Chondrocyte (in vitro differentiated cells): ENCODE results near the gene TOX4. TPM values are rescaled to one million over a fixed set of nuclear protein-coding genes. Genes with fewer than 3 reads are reported as not detected.
"Not testable (repeated sequence)": the region's sequence is repeated elsewhere in the genome, so short reads cannot be mapped to it uniquely, and the experiment has no call there.

ENCODE experiments used
- DNase-seq: peaks from one replicate; pipeline ENCODE4 v3.0.0; 2021; ENCODE audit warnings: mixed read lengths, low spot score
- H3K27ac Mint-ChIP-seq: one replicate; pipeline ENCODE4 v1.8.0; 2021; ENCODE audit warnings: mild to moderate bottlenecking, moderate library complexity, mixed read lengths; ENCODE audit not compliant: unreplicated experiment
- H3K27me3 Mint-ChIP-seq: 2 replicates; pipeline ENCODE4 v1.8.0; 2021; ENCODE audit warnings: low read depth, mixed read lengths
- H3K36me3 Mint-ChIP-seq: 2 replicates; pipeline ENCODE4 v1.8.0; 2021; ENCODE audit warnings: low read depth, mixed read lengths
- H3K4me1 Mint-ChIP-seq: 2 replicates; pipeline ENCODE4 v1.8.0; 2021; ENCODE audit warnings: low read depth, mild to moderate bottlenecking, mixed read lengths
- H3K4me3 Mint-ChIP-seq: one replicate; pipeline ENCODE4 v1.8.0; 2021; ENCODE audit warnings: mild to moderate bottlenecking, moderate library complexity, mixed read lengths; ENCODE audit not compliant: unreplicated experiment
- H3K9me3 Mint-ChIP-seq: 2 replicates; pipeline ENCODE4 v1.8.0; 2021; ENCODE audit warnings: low read depth, mixed read lengths
- total RNA-seq: library from RNA; stranded (reverse); gene quantifications from 3 replicates; pipeline ENCODE4 v1.2.1, GENCODE V29; 2021
- TF ChIP-seq, protein P1 (sequence below): fragments of 200-600 bp; sonication (generic); IDR thresholded peaks from 2 replicates; pipeline ENCODE4 v1.5.0; 2021; ENCODE audit warnings: antibody characterized with exemption, mild to moderate bottlenecking, moderate library complexity

TOX4 gene
- total RNA-seq, 1 donor from 2014 or later = 71.8 TPM

DNA sequence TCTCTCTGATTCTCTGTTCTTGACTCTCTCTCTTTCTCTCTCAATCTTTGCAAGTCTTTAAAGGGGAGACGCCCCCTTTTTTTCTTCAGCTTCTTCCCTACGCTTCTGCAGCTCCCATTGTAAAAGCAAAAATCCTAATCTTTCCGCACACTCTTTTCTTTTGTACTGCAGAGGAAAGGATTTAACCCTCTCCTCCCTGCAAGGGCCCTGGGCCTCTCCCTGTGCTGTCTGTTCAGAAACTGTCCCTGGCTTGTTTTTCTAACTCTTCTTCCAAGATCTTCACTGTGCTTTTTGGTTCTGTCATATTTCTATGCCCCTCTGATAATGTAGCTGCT, 60.1 kb downstream of the TOX4 start:
- peak overlapping the region; percentile 55 for H3K4me3 Mint-ChIP-seq

DNA sequence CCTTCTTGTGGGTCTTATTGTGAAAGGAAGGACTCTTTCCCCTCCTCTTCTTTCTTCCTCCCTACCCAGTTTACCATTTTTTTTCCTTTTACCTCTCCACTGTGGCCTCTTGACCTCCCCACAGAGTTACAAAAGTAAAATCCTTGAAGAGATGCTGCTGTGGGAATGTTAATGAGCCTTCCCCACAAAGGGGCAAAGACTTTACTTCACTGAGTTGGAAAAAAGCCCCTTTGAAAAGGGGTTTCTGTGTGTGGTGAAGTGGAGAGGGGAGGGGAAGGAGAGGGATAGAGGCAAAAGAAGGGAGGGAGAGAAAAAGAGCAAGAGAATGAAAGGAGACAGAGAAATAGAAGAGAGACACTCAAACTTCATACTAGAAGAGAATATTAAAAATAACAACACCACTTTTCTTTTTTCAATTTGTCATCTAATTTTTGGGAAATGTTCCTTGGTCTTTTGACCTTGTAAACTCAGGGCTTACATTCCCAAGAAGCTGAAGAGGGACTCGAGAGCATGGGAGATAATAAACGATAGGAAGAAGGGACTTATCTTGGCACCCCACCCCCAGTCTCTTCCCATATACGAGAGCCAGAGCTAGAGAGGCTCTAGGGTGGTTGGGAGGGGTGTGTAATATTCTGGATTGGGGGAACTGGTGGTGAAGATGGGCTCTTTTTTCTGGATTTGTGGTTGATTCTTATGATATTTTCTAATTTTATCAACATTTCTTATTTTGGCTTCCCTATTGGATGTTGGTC, 62.4 kb downstream of the TOX4 start:
- H3K9me3 Mint-ChIP-seq = no peaks in the 10 kb centered on the region
- H3K36me3 Mint-ChIP-seq = no peaks in the 10 kb centered on the region
- no peak overlapping the region for H3K27ac Mint-ChIP-seq
- no peak for DNase-seq
- TF ChIP-seq, protein P1, sequence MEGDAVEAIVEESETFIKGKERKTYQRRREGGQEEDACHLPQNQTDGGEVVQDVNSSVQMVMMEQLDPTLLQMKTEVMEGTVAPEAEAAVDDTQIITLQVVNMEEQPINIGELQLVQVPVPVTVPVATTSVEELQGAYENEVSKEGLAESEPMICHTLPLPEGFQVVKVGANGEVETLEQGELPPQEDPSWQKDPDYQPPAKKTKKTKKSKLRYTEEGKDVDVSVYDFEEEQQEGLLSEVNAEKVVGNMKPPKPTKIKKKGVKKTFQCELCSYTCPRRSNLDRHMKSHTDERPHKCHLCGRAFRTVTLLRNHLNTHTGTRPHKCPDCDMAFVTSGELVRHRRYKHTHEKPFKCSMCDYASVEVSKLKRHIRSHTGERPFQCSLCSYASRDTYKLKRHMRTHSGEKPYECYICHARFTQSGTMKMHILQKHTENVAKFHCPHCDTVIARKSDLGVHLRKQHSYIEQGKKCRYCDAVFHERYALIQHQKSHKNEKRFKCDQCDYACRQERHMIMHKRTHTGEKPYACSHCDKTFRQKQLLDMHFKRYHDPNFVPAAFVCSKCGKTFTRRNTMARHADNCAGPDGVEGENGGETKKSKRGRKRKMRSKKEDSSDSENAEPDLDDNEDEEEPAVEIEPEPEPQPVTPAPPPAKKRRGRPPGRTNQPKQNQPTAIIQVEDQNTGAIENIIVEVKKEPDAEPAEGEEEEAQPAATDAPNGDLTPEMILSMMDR = no peak
- H3K4me3 Mint-ChIP-seq = no peak overlapping the region
- peaks cover 13% of the 10 kb centered on the region for H3K4me1 Mint-ChIP-seq
- peaks cover 43% of the 10 kb centered on the region for H3K27me3 Mint-ChIP-seq

More for the DNA sequence above, 60.1 kb downstream of the TOX4 start:
- peaks cover 45% of the 10 kb centered on the region for H3K27me3 Mint-ChIP-seq
- TF ChIP-seq, protein P1 = no peak
- H3K27ac Mint-ChIP-seq = no peak overlapping the region
- H3K4me1 Mint-ChIP-seq = peaks cover 13% of the 10 kb centered on the region
- DNase-seq = no peak
- H3K36me3 Mint-ChIP-seq = no peaks in the 10 kb centered on the region
- H3K9me3 Mint-ChIP-seq = no peaks in the 10 kb centered on the region

DNA sequence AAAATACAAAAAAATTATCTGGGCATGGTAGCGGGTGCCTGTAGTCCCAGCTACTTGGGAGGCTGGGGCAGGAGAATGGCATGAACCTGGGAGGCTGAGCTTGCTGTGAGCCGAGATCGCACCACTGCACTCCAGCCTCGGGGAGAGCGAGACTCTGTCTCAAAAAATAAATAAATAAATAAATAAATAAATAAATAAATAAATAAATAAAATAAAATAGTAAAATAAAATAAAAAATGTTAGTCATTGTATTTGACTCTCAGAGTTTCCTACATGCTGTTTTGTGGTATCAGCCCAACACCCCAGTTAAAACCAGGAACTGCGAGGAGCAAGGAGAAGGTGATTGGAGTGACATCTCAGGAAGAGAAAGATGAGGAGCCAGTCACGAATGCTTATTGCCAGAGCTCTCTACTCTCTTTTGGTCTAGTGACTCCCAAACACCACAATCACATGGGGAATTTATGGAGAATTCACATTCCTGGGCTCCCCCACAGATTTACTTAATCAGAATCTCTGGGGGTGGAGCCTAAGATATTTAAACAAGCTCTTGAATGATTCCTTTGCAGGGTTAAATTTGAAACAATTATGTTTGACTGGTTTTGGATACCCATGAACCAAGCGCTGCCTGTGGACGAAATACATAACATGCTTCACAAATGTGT, 64.5 kb downstream of the TOX4 start:
- H3K27me3 Mint-ChIP-seq = peaks cover 26% of the 10 kb centered on the region
- no peaks in the 10 kb centered on the region for H3K36me3 Mint-ChIP-seq
- no peak overlapping the region for H3K4me3 Mint-ChIP-seq
- H3K4me1 Mint-ChIP-seq = peaks cover 7% of the 10 kb centered on the region
- no peak for DNase-seq
- TF ChIP-seq, protein P1 = no peak
- no peak overlapping the region for H3K27ac Mint-ChIP-seq
- no peaks in the 10 kb centered on the region for H3K9me3 Mint-ChIP-seq

DNA sequence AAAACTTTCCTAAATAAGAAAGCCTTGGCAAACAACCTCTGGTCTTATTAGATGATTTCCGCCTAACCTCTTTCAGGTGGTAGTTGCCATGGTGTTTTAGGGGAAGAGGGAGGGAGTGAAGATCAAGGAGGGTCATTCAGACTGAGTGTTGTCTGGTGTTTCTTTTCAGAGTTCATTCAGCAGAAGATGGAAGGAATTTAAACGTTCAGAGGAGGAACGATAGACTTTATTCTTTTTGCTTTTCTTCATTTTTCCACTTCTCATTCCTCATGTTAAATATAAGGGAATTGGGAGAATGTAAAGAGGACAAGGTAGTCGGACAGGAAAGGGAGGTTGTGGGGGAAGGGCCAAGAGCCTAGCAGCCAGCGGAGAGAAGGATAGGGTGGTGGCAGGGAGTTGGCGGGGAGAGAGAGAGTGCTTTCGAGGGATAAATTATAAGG, 66.5 kb downstream of the TOX4 start:
- no peak overlapping the region for H3K4me3 Mint-ChIP-seq
- no peaks in the 10 kb centered on the region for H3K9me3 Mint-ChIP-seq
- H3K27ac Mint-ChIP-seq = no peak overlapping the region

DNA sequence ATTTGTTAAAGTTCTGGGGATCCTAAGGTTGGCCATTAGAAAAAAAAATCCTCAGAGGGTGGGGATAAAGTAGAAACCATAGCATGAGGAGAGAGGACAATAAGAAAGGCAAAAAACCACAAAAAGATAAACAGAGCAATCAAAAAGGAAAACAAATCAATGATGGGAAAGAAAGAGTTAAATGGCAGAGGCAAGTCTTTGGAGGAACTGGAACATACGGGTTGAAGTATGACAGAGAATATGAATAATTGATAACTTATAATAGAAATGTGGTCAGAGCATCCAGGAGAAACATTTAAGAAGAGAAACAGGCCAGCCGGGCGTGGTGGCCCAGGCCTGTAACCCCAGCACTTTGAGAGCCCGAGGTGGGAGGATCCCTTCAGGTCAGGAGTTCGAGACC, 67.0 kb downstream of the TOX4 start:
- no peaks in the 10 kb centered on the region for H3K9me3 Mint-ChIP-seq
- H3K36me3 Mint-ChIP-seq = no peaks in the 10 kb centered on the region
- no peak for DNase-seq
- TF ChIP-seq, protein P1 = no peak
- no peak overlapping the region for H3K27ac Mint-ChIP-seq
- H3K27me3 Mint-ChIP-seq = peaks cover 12% of the 10 kb centered on the region
- H3K4me1 Mint-ChIP-seq = no peaks in the 10 kb centered on the region
- H3K4me3 Mint-ChIP-seq = no peak overlapping the region

More for the DNA sequence above, 66.5 kb downstream of the TOX4 start:
- Mint-ChIP-seq H3K36me3 (no peaks in the 10 kb centered on the region), H3K27me3 (peaks cover 16% of the 10 kb centered on the region), H3K4me1 (no peaks in the 10 kb centered on the region)
- DNase-seq = no peak
- TF ChIP-seq, protein P1 = no peak

DNA sequence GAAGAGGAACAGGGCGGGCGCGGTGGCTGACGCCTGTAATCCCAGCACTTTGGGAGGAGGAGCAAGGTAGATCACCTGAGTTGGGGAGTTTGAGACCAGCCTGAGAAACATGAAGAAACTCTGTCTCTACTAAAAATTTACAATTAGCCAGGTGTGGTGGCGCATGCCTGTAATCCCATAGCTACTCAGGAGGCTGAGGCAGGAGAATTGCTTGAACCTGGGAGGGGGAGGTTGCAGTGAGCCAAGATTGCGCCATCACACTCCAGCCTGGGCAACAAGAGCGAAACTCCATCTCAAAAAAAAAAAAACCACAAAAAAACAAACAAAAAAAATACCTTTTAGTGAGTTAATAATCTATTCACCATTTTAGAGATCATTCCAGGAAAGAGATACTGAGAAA, 67.6 kb downstream of the TOX4 start:
- not testable (repeated sequence) for H3K9me3 Mint-ChIP-seq, H3K4me3 Mint-ChIP-seq, H3K27me3 Mint-ChIP-seq, H3K4me1 Mint-ChIP-seq, DNase-seq, H3K27ac Mint-ChIP-seq, H3K36me3 Mint-ChIP-seq
